Measurements from ENCODE around the gene SAP25. TPM values are rescaled to one million over a fixed set of nuclear protein-coding genes. Genes with fewer than 3 reads are reported as not detected.

Gene SAP25
- total RNA-seq, 1 experiment from 2014 or later: 4.4 TPM

- intact Hi-C loops (cut with micrococcal nuclease): no loop called here
- Histone ChIP-seq H3K4me1 (ENCODE audit: control insufficient read depth in 1 of 2, insufficient read depth in 2 of 2, low read length in 2 of 2) (peaks cover 2 to 14% of the 10 kb centered on the region in 2 experiments; a peak in 3 of 4 replicates), H3K9me3 (ENCODE audit: control insufficient read depth in 1 of 2, insufficient read depth in 1 of 2, low read depth in 1 of 2, low read length in 2 of 2) (no peaks in the 10 kb centered on the region), H3K9ac (ENCODE audit: low read length) (no peak overlapping the region), H3K27me3 (ENCODE audit: insufficient read depth, low read length) (no peaks in the 10 kb centered on the region), H2AFZ (ENCODE audit: low read depth, low read length, poor library complexity, severe bottlenecking) (no peak overlapping the region), H4K20me1 (ENCODE audit: insufficient read depth) (no peaks in the 10 kb centered on the region), H3K79me2 (ENCODE audit: insufficient read depth, low read length) (peaks cover 10% of the 10 kb centered on the region; the same call in 1 of the 2 replicates), H3K9me2 (ENCODE audit: insufficient read depth) (no peaks in the 10 kb centered on the region), H3K4me2 (ENCODE audit: low read length) (no peak overlapping the region), H3K4me3 (replicated peaks in 1 of 2; ENCODE audit: low read depth in 1 of 2, low read length in 2 of 2) (no peak overlapping the region), H3K27ac (ENCODE audit: low read depth, low read length) (no peak overlapping the region), H3K36me3 (ENCODE audit: control insufficient read depth in 1 of 2, insufficient read depth in 2 of 2, low read length in 2 of 2) (no peaks in the 10 kb centered on the region)
- TF ChIP-seq ATF3 (IDR thresholded peaks at IDR 0.05): no peak
- TF ChIP-seq TCF7L2 (IDR thresholded peaks at IDR 0.05; ENCODE audit: borderline replicate concordance, extremely low read depth, insufficient read depth, insufficient read length): no peak
- no peak for TF ChIP-seq ZBTB33 (IDR thresholded peaks at IDR 0.05; ENCODE audit: extremely low read depth, insufficient replicate concordance, low read length)
- TF ChIP-seq EGR1 (IDR thresholded peaks at IDR 0.05; ENCODE audit: low read depth): no peak
- no peak for TF ChIP-seq CEBPB (IDR thresholded peaks at IDR 0.05; ENCODE audit: low read depth)
- TF ChIP-seq FOSL1 (IDR thresholded peaks at IDR 0.05; ENCODE audit: low read depth): no peak
- TF ChIP-seq ZNF274 (IDR thresholded peaks at IDR 0.05; ENCODE audit: low read depth, low read length): no peak
- TF ChIP-seq SRF (IDR thresholded peaks at IDR 0.05; ENCODE audit: low read depth): no peak
- no peak for TF ChIP-seq EZH2phosphoT487 (IDR thresholded peaks at IDR 0.05; ENCODE audit: borderline replicate concordance)
- TF ChIP-seq RAD21 (IDR thresholded peaks at IDR 0.05; ENCODE audit: low read depth): no peak
- no peak for TF ChIP-seq CTCF (IDR thresholded peaks at IDR 0.05 in 2 of 3, conservative IDR thresholded peaks at IDR 0.05 in 1 of 3; ENCODE audit: borderline replicate concordance in 1 of 3, insufficient read depth in 1 of 3, low read depth in 2 of 3, low read length in 2 of 3)
- TF ChIP-seq JUND (IDR thresholded peaks at IDR 0.05): no peak
- no peak for TF ChIP-seq SIN3A (IDR thresholded peaks at IDR 0.05; ENCODE audit: low read depth)
- TF ChIP-seq ELF1 (IDR thresholded peaks at IDR 0.05; ENCODE audit: borderline replicate concordance, low read depth): no peak
- TF ChIP-seq EZH2 (IDR thresholded peaks at IDR 0.05): no peak
- TF ChIP-seq ZFX (IDR thresholded peaks at IDR 0.05): no peak
- no peak for TF ChIP-seq POLR2A (IDR thresholded peaks at IDR 0.05; ENCODE audit: borderline replicate concordance, extremely low read depth, insufficient read depth, insufficient read length)
- no peak for TF ChIP-seq SP1 (IDR thresholded peaks at IDR 0.05; ENCODE audit: low read depth)
- TF ChIP-seq REST (IDR thresholded peaks at IDR 0.05; ENCODE audit: low read depth): no peak
- no peak for TF ChIP-seq YY1 (IDR thresholded peaks at IDR 0.05; ENCODE audit: extremely low read depth, insufficient replicate concordance, low read depth, low read length)
- BruUV-seq (replicated peaks): no TSS peak
- DNase-seq (ENCODE audit: low read depth, low spot score) (no peak), ATAC-seq (no peak)
- ChIA-PET RAD21 (ENCODE audit: low non-redundant PET in 1 of 2, low total read pairs in 2 of 2, uncharacterized antibody in 2 of 2, unreplicated experiment in 2 of 2) (no interaction called here), CTCF (interaction anchor here (0.8 to 1.4 kb wide), 8 partner anchors 8 to 124 kb away, joined by 3 to 5 read pairs (median 4); partner anchors contain the start of gene POP7), POLR2A (no interaction called here)
Observed at GRCh38 chr7:100589341-100589947, 15.7 kb upstream of the SAP25 start.

Measured in HCT116 (cell line).